NOMO-1 treated with DMSO at 0.1 percent for 48 hours (cell line): ENCODE measurements around the gene CFAP251.
"Not testable (repeated sequence)": the region's sequence is repeated elsewhere in the genome, so short reads cannot be mapped to it uniquely, and the experiment has no call there.

Experiments
- DNase-seq: peaks from one replicate; lab custom pipeline; 2025; ENCODE audit not compliant: unreplicated experiment; lab: John Stamatoyannopoulos, UW

The CFAP251 gene

DNA sequence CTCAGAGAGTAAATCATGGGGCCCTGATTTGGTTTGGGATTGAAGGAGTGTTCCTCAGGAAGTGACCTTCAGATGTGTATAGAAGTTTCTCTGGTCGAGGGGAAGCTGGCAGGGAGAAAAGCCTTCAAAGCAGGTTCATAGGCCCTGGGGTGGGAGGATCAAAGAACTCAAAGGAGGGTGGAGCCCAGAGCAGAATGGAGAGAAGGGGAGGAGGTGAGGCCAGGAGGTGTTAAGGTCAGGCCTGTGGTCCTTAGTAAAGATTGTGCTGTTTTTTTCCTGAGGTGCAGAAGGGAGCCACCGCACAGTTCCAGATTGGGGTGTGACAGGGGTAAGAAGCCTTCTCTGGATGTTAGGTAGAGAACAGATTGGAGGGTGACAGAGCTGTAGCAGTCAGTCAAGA lies 9.7 kb upstream of the CFAP251 start:
- DNase-seq: no peak

DNA sequence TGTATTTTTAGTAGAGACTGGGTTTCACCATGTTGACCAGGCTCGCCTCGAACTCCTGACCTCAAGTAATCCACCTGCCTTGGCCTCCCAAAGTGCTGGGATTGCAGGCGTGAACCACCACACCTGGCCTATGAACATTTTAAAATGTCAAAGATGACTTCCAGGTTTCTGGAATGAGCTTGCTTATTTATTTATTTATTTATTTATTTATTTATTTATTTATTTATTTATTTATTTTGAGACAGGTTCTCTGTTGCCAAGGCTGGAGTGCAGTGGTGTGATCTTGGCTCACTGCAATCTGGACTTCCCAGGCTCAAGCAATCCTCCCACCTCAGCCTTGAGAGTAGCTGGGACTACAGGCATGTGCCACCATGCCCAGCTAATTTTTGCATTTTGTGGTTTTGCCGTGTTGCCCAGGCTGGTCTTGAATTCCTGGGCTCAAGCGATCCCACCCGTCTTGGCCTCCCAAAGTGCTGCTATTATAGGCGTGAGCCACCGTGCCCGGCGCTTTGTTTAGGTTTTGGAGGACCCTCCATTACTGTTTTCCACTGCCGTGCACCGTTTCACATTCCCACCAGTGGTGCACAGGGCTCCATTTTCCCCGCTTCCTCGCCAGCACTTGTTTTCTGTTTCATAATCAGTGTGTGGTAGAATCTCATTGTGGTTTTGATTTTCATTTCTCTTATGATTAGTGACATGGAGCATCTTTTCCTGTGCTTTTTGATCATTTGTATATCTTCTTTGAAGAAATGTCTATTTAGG lies 6.4 kb upstream of the CFAP251 start:
- DNase-seq: no peak

DNA sequence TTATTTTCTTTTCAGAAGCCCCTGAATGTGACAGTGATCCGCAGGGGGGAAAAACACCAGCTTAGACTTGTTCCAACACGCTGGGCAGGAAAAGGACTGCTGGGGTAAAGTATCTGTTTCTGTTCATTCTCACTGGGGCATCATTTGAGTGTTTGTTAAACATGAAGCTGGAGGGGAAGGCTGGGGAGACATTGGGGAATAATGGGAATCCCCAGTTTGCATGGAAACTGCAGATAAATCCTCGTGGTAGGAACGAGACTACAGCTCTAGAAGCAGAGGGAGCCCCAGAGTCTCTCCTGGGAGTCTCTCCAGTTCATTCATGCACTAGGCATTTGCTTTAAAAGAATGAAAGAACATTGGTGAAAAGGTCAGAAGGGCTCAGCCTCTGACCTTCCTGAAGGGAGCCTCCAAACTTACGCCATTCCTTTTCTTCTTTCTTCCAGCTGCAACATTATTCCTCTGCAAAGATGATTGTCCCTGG lies 2.5 kb upstream of the CFAP251 start:
- DNase-seq: no peak

DNA sequence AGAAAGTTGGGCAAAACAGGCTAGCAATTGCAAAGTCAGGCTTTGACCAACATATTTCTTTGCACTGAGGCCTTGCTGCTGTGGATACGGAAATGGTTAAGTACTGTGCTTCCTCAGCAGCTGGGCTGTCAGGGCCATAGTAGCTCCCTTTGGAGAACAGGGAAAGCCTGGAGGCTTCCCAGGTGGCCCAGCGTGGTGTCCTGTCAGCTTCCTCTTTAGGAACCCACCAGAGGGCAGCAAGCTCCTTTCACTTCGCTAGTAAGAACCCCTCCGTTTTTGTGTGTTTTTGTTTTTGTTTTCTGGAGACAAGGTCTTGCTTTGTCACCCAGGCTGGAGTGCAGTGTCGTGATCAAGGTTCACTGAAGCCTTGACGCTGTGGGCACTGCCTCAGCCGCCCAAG lies 1.7 kb upstream of the CFAP251 start:
- DNase-seq: peak; percentile 25

DNA sequence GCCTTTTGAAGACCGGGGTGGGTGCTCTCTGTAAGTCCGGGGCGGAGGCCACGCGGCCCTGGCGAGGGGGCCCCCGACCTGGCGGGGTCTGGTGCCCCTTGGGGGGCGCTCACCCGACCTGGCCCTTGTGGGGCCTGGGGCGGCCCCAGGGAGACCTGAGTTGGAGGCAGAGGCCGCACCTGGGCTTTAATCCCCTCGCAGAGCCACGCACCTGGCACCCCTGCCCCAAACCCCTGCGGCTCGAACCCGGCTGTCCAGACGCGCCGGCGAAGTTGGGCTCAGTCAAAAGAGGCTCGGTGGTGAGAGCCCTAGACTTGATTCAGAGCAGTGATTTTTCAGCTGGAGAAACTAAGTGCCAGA lies 267 bp downstream of the CFAP251 start:
- no peak for DNase-seq

DNA sequence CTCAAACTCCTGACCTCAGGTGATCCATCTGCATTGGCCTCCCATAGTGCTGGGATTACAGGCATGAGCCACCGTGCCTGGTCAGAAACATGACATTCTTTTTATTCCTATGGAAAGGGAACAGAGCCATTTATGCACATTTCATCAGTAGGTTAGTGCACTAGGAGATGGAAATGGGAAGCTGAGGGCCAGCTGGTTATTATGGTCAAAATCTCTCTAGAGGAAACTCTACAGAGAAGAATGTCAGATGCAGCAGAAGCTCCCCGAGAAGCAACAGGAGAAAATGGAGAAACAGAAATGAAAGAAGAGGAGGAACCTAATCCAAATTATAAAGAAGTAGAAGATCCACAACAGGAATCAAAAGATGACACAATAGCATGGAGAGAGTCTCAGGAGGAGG lies 2.7 kb downstream of the CFAP251 start:
- DNase-seq: peak; percentile 35

DNA sequence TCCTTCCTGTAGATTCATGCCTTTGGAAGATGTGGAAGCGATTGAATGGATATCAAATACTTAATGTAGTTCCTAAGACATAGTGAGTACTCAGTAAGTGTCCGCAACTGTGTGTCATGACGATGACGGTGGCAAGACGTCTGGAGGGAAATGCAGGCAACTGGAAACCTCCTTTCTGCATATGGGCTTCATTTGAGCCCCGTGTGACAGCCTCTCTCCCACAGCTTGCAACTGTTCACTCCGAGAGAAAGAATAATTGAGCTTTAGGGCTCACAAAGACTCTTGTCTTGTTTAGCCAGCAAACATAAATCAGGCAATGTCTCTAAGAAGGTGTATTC lies 6.9 kb downstream of the CFAP251 start:
- no peak for DNase-seq

DNA sequence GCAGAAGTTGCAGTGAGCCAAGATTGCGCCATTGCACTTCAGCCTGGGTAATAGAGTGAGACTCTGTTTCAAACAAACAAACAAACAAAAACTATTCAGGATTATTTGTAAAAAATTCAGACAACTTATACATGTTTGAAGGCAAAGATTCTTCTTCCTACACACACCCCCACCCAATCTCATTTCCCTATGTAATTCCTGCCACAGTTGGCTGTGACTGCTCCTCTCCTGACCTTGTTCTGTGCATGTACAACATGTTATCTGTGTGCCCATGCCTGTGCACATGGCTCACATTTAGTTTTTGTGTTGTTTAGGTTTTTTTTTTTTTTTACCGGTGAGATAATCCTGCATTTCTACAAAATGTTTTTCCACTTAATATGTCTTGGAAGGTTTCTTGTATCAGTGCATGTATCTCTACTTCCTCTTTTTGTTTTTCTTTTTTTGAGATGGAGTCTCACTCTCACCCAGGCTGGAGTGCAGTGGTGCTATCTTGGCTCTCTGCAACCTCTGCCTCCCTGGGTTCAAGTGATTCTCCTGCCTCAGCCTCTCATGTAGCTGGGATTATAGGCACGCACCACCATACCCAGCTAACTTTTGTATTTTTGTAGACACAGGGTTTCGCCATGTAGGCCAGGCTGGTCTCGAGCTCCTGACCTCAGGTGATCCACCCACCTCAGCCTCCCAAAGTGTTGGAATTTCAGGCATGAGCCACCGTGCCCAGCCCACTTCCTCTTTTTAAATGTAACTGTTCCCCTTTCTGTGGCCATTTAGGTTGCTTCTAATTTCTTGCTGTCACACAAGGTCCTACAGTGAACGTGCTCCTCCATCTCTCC lies 8.7 kb downstream of the CFAP251 start:
- peak; percentile 83 for DNase-seq

DNA sequence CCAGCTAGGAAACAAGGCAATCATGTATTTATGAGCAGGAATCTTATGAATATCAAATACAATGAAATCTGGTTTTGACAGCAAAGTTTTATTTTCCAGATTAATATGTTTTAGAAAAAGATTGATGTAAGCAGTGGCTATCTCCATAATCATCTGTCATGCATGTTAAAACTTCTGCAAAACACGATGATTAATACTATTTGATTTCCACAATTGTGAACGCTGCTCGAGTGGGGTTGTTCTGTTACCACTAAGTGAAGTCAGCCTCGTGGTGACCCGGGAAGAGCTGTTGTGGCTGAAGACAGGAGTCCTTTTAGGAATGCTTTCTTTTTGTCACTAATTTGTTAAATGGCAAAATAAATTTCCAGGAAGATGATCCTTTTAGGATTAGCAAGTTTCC lies 9.4 kb downstream of the CFAP251 start:
- peak; percentile 18 for DNase-seq

DNA sequence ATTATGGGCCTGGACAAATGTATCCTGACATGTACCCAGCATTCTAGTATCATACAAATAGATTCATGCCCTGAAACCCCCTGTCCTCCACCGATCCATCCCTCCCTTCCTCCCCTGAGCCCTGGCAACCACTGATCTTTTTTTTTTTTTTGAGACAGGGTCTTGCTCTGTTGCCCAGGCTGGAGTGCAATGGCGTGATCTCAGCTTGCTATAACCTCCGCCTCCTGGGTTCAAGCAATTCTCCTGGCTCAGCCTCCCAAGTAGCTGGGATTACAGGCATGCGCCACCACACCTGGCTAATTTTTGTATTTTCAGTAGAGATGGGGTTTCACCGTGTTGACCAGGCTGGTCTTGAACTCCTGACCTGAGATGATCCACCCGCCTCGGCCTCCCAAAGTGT lies 11.2 kb downstream of the CFAP251 start:
- not testable (repeated sequence) for DNase-seq

DNA sequence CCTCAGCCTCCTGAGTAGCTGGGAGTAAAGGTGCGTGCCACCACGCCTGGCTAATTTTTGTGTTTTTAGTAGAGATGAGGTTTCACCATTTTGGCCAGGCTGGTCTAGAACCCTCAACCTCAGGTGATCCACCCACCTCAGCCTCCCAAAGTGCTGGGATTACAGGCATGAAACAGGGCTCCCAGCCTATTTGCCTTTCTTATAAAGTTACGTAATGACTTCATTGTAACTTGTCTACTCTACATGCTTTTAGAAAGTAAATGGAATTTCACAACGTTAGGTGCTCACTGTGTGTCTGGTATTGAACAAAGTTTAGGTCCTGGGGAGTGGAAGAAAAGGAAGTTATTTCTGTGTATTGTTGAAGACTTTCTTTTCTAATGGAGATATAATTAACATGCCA lies 12.5 kb downstream of the CFAP251 start:
- peak; percentile 4 for DNase-seq

DNA sequence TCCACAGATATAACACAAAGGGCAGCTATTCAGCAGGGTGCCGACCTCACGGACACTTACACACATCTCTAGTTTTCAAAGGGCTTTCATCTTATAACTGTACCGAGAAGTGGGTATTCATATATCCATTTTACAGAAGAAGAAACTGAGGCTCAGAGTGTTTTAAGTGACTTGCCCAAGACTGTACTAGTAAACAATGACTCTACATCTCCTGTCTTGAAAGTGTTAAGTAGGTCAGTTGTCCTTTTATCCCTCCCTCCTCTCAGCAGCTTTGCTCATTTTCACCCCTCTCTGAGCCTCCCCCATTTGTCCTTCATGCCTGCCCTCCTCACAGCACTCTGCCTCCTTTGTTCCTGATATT lies 13.8 kb downstream of the CFAP251 start:
- no peak for DNase-seq

DNA sequence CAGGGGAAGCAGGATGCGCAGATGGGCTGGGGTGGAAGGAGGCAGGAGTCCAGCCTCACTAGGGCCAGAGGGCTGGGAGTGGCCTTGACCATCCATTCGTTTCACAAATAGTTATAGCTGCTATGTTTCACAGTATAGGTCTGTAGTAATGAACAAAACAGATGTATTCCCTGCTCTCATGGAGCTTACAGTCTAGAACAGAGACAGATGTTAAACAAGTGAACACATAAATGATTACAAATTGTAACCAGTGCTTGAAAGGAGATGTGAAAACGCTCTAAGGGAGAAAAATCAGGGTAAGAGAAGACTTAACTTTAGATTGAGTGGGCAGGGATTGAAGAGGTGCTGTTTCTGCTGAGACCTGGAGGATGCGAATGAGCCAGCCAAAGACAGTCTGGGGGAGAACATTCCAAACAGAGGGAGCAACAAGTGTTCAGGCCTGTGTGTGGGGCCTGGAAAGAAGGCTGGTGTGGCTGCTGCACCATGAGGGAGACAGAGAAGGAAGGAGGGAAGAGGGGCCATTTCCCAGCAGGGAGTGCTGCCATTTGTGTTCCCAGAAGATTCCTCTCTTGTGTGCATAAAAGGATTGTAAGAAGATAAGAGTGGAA lies 14.6 kb downstream of the CFAP251 start:
- DNase-seq: no peak

DNA sequence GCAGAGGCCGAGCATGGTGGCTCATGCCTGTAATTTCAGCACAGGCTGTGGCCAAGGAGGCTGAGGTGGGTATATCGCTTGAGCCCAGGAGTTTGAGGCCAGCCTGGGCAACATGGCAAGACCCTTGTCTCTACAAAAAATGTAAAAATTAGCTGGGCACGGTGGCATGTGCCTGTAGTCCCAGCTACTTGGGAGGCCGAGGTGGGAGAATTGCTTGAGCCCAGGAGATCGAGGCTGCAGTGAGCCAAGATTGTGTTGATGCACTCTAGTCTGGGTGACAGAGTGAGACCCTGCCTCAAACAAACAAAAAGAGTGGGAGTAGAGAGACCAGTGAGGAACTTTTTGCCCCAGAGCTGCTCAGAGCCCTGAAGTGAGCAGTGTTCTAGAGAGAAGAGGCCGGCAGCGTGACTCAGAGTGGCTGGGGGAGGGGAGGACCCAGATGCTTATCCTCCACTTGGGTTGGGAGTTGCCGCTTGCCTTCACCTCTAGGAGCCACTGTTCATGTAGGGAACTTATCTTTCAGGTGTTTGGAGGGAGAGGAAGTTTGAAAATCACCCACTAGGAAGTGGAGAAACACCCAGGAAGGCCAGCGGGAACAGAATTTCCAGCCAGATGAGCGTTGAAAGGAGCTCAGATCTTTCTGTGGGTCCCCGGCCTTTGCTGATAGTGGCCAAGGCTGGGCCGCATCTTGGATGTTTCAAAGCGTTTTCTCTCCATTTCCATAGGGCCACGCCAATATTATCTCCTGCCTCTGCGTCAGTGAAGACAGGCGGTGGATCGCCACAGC lies 15.3 kb downstream of the CFAP251 start:
- no peak for DNase-seq

DNA sequence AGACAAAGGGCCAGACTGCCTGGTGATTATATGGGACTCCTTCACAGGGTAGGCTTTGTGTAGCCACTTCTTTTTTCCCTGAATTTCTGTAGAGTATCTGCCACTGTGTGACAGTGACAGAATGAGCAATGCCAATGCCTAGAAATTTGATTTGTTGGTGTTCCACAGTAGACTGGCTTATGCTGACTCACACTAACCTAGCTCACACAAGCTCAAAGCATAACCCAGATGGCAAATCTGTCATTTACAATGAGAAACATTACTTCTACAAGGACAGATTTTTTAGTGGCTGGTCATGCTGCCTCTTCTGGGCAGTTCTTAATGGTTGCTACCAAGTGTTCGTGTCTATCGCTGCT lies 15.9 kb downstream of the CFAP251 start:
- DNase-seq: no peak

DNA sequence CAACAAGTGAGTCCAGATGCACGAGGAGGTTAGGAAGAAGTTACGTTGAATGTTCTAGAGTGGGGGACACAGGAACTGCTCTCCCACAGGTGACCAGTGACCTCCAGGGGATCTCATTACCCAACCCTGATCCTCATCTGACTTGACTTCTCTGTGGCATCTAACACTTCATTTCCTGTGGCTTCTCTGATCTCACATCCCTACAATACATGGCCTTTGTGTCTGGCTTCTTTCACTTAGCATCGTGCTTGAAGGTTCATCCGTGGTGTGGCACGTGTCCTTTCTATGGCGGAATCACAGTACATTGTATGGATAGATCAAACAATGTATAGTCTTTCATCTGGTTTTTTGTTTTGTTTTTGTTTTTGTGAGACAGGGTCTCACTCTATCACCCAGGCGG lies 19.3 kb downstream of the CFAP251 start:
- no peak for DNase-seq

DNA sequence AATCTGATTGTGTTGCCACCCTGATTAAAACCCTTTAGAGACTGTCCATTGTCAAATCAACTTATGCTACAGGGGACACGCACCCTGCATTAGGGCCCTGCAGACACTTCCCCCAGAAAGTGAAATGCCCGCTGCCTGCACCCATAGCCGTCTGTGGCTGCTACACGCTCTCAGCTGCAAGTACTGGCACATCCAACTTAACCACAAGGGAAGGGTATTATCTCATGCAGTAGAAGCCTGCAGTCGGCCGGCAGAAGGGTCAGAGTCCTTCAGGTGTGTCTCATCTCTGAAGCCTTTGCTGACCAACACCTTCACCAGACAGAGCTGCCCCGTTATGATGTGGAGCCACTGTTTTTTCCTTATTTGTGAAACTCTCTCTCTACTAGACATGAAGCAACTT lies 20.8 kb downstream of the CFAP251 start:
- peak; percentile 36 for DNase-seq

DNA sequence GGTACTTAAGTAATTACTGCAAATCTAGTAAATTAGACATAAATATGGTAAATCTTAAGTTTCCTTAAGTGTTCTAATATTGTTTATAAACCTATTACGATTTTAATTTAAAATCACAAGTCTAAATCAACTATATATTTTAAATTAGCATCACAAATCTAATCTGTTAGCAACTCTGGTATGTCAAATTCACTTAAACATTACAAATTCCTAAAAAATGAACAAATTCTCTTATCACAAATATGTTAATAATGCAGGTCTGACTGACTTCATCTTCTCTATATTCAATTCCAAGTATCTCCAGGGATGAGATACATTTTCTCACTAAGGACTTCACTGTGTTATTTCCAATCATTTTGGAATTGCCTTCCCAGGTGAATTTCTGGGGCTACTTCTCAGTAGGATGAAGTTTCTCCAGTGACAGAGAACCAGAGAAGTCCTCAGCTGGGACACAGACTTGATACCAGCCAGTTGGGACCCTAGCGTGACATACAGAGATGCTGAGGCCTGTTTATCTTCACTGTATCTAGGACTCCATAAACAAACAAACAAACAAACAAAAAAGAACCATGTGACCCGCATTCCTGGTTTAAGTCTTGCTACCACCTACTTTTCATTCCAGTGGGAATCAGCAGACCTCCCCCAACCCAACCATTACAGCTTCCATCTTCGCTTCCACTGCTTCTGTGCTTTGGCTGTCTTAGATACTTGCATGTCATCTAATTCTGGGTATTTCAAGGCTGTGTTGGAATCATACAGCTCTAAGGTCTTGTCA lies 21.8 kb downstream of the CFAP251 start:
- DNase-seq: no peak

DNA sequence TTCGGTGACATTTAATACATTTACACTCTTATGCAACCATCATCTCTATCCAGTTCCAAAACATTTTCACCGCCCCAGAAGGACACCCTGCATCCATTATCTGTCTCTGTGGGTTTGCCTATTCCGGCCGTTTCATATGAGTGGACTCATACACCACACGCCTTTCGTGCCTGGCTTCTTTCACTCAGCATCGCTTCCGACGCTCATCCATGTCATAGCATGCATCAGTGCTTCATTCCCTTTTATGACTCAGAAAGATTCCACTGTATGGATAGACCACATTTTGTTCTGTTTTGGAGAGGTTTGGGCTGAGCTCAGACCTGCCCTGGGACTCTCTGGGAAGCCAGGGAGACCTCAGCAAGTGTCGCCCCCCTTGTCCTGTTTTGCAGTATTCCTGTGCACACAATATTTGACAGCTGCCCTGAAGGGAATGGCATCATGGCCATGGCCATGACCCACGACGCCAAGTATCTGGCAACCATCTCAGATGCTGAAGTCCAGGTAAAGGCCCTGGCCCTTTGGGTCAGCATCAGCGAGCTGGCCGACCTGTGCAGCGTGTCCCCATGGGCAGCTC lies 23.8 kb downstream of the CFAP251 start:
- no peak for DNase-seq

DNA sequence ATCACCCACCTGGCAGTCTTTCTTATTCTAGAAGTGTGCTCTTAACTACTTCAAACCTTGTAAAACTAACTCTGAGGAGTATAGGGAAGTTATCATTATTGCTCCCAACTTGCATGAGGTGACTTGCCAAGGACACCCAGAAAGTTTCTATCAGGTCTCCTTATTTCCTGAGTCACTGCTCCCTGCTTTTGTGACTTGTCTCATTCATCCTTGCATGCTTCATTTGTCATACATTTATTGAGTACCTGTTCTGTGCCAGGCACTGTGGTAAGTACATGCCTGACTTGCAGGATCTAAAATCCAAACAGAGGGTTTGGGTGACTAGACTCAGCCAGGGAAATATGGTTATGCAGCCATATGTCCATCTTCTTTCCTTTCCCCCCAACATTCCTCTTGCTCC lies 25.5 kb downstream of the CFAP251 start:
- no peak for DNase-seq
